ENCODE measurements around the gene PHACTR3. TPM values are rescaled to one million over a fixed set of nuclear protein-coding genes. Genes with fewer than 3 reads are reported as not detected.

The PHACTR3 gene
- total and polyA plus RNA-seq, 4 donors: 0.14 to 0.42 (median 0.17) TPM

- TF ChIP-seq YY1 (IDR thresholded peaks at IDR 0.05) (no peak), SP1 (IDR thresholded peaks at IDR 0.05) (no peak), GABPA (IDR thresholded peaks at IDR 0.05 in 1 of 2, conservative IDR thresholded peaks at IDR 0.05 in 1 of 2) (no peak), FOXA1 (IDR thresholded peaks at IDR 0.05) (no peak), NR2F2 (IDR thresholded peaks at IDR 0.05) (no peak), RXRA (IDR thresholded peaks at IDR 0.05) (no peak), EGR1 (IDR thresholded peaks at IDR 0.05; ENCODE audit: low read depth in 2 of 2) (no peak), FOXA2 (IDR thresholded peaks at IDR 0.05) (no peak), JUND (IDR thresholded peaks at IDR 0.05) (no peak), RAD21 (IDR thresholded peaks at IDR 0.05) (no peak), TAF1 (conservative IDR thresholded peaks at IDR 0.05) (no peak), HNF4G (IDR thresholded peaks at IDR 0.05) (no peak), HNF4A (conservative IDR thresholded peaks at IDR 0.05) (no peak), CTCF (IDR thresholded peaks at IDR 0.05; ENCODE audit: low read depth, low read length, missing input control) (no peak), MAX (IDR thresholded peaks at IDR 0.05) (no peak), ATF3 (IDR thresholded peaks at IDR 0.05) (no peak)
- TF ChIP-seq, protein P1, sequence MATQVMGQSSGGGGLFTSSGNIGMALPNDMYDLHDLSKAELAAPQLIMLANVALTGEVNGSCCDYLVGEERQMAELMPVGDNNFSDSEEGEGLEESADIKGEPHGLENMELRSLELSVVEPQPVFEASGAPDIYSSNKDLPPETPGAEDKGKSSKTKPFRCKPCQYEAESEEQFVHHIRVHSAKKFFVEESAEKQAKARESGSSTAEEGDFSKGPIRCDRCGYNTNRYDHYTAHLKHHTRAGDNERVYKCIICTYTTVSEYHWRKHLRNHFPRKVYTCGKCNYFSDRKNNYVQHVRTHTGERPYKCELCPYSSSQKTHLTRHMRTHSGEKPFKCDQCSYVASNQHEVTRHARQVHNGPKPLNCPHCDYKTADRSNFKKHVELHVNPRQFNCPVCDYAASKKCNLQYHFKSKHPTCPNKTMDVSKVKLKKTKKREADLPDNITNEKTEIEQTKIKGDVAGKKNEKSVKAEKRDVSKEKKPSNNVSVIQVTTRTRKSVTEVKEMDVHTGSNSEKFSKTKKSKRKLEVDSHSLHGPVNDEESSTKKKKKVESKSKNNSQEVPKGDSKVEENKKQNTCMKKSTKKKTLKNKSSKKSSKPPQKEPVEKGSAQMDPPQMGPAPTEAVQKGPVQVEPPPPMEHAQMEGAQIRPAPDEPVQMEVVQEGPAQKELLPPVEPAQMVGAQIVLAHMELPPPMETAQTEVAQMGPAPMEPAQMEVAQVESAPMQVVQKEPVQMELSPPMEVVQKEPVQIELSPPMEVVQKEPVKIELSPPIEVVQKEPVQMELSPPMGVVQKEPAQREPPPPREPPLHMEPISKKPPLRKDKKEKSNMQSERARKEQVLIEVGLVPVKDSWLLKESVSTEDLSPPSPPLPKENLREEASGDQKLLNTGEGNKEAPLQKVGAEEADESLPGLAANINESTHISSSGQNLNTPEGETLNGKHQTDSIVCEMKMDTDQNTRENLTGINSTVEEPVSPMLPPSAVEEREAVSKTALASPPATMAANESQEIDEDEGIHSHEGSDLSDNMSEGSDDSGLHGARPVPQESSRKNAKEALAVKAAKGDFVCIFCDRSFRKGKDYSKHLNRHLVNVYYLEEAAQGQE (IDR thresholded peaks at IDR 0.05): no peak
- TF ChIP-seq, protein P2, sequence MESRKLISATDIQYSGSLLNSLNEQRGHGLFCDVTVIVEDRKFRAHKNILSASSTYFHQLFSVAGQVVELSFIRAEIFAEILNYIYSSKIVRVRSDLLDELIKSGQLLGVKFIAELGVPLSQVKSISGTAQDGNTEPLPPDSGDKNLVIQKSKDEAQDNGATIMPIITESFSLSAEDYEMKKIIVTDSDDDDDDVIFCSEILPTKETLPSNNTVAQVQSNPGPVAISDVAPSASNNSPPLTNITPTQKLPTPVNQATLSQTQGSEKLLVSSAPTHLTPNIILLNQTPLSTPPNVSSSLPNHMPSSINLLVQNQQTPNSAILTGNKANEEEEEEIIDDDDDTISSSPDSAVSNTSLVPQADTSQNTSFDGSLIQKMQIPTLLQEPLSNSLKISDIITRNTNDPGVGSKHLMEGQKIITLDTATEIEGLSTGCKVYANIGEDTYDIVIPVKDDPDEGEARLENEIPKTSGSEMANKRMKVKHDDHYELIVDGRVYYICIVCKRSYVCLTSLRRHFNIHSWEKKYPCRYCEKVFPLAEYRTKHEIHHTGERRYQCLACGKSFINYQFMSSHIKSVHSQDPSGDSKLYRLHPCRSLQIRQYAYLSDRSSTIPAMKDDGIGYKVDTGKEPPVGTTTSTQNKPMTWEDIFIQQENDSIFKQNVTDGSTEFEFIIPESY (IDR thresholded peaks at IDR 0.05): no peak
- 64% methylated on average over 9 of the region's 9 CpGs for WGBS
- Histone ChIP-seq H3K36me3 (ENCODE audit: control insufficient read depth in 4 of 4, insufficient read depth in 3 of 4, low read depth in 1 of 4, low read length in 3 of 4) (no peaks in the 10 kb centered on the region), H3K9ac (ENCODE audit: low read depth in 1 of 2, low read length in 2 of 2) (no peak overlapping the region), H3K4me3 (ENCODE audit: low read depth in 1 of 3, low read length in 3 of 3) (no peak overlapping the region), H3K27ac (ENCODE audit: low read depth in 1 of 2, low read length in 2 of 2) (no peak overlapping the region), H3K9me3 (ENCODE audit: control insufficient read depth in 4 of 4, low read length in 3 of 4) (no peaks in the 10 kb centered on the region), H3K27me3 (ENCODE audit: control insufficient read depth in 4 of 4, insufficient read depth in 4 of 4, low read length in 3 of 4) (peaks cover 0 to 12% (median 6%) of the 10 kb centered on the region in 4 donors), H3K4me1 (ENCODE audit: control insufficient read depth in 4 of 4, insufficient read depth in 4 of 4, low read length in 3 of 4) (no peaks in the 10 kb centered on the region)
- no peak for DNase-seq (ENCODE audit: low spot score)
Observed at GRCh38 chr20:59580991-59581401, 23.3 kb upstream of the PHACTR3 start.

Data from liver (tissue), 9 donors.